ENCODE results near the gene RABGEF1.
"Not testable (repeated sequence)": the region's sequence is repeated elsewhere in the genome, so short reads cannot be mapped to it uniquely, and the experiment has no call there.

GRCh38 chr7:66847523-66847855 lies 107.0 kb downstream of the RABGEF1 start:
- not testable (repeated sequence) for TF ChIP-seq CTCF (IDR thresholded peaks at IDR 0.05; ENCODE audit: poor library complexity); EZH2 (IDR thresholded peaks at IDR 0.05; ENCODE audit: borderline replicate concordance); EZH2phosphoT487 (IDR thresholded peaks at IDR 0.05; ENCODE audit: low read depth, severe bottlenecking, unreplicated experiment)

Measured in hepatocyte (in vitro differentiated cells).